ENCODE measurements around the gene CCNQ.
"Not testable (repeated sequence)": the region's sequence is repeated elsewhere in the genome, so short reads cannot be mapped to it uniquely, and the experiment has no call there.

Gene CCNQ

GRCh38 chrX:153623310-153624029 lies 24.5 kb upstream of the CCNQ start:
- no peak for DNase-seq (ENCODE audit: low spot score)

GRCh38 chrX:153622661-153623309 lies 23.8 kb upstream of the CCNQ start:
- DNase-seq (ENCODE audit: low spot score), result peak; percentile 66

GRCh38 chrX:153621949-153622598 lies 23.1 kb upstream of the CCNQ start:
- no peak for DNase-seq (ENCODE audit: low spot score)

- DNase-seq (ENCODE audit: low spot score), result no peak
Observed at GRCh38 chrX:153620576-153620975, 21.6 kb upstream of the CCNQ start.

GRCh38 chrX:153614818-153615217 lies 15.9 kb upstream of the CCNQ start:
- DNase-seq (ENCODE audit: low spot score), result no peak

- DNase-seq (ENCODE audit: low spot score), result no peak
Observed at GRCh38 chrX:153612413-153612812, 13.5 kb upstream of the CCNQ start.

GRCh38 chrX:153611298-153612095 lies 12.6 kb upstream of the CCNQ start:
- DNase-seq (ENCODE audit: low spot score), result no peak

- no peak for DNase-seq (ENCODE audit: low spot score)
Observed at GRCh38 chrX:153610836-153611213, 11.9 kb upstream of the CCNQ start.

- peak; percentile 54 for DNase-seq (ENCODE audit: low spot score)
Observed at GRCh38 chrX:153609917-153610835, 11.2 kb upstream of the CCNQ start.

- DNase-seq (ENCODE audit: low spot score), result no peak
Observed at GRCh38 chrX:153608806-153609205, 9.9 kb upstream of the CCNQ start.

- DNase-seq (ENCODE audit: low spot score), result no peak
Observed at GRCh38 chrX:153608376-153608775, 9.4 kb upstream of the CCNQ start.

- DNase-seq (ENCODE audit: low spot score), result no peak
Observed at GRCh38 chrX:153606503-153606902, 7.6 kb upstream of the CCNQ start.

- DNase-seq (ENCODE audit: low spot score), result not testable (repeated sequence)
Observed at GRCh38 chrX:153604666-153605380, 5.9 kb upstream of the CCNQ start.

- DNase-seq (ENCODE audit: low spot score), result no peak
Observed at GRCh38 chrX:153603131-153603656, 4.3 kb upstream of the CCNQ start.

- DNase-seq (ENCODE audit: low spot score), result no peak
Observed at GRCh38 chrX:153602601-153603000, 3.7 kb upstream of the CCNQ start.

GRCh38 chrX:153601511-153602110 lies 2.7 kb upstream of the CCNQ start:
- no peak for DNase-seq (ENCODE audit: low spot score)

GRCh38 chrX:153600921-153601320 lies 2.0 kb upstream of the CCNQ start:
- no peak for DNase-seq (ENCODE audit: low spot score)

- DNase-seq (ENCODE audit: low spot score), result no peak
Observed at GRCh38 chrX:153600032-153600373, 1.1 kb upstream of the CCNQ start.

GRCh38 chrX:153599192-153600031 lies 473 bp upstream of the CCNQ start:
- DNase-seq (ENCODE audit: low spot score), result peak; percentile 80

Data from HuH-7.5 (cell line).